ENCODE data around the gene CACNB1. TPM values are rescaled to one million over a fixed set of nuclear protein-coding genes. Genes with fewer than 3 reads are reported as not detected.
A peak's percentile ranks its signal among the peaks of the same experiment; 100 is the strongest.

CACNB1 gene
- total RNA-seq, 1 donor from 2014 or later, result 25.5 TPM

GRCh38 chr17:39200070-39200879, 2.8 kb upstream of the CACNB1 start, which contains the start of gene RPL19:
Gene RPL19 (plus strand): TSS chr17:39200283. CDS start chr17:39200345, 62 bp downstream.
- no peak for TF ChIP-seq CTCF (IDR thresholded peaks at IDR 0.05)
- DNase-seq (ENCODE audit: low spot score), result no peak
- peak within 1 kb of the TSS; percentile 99 for H3K27ac Mint-ChIP-seq (ENCODE audit: unreplicated experiment)
- H3K4me3 Mint-ChIP-seq (ENCODE audit: unreplicated experiment), result peak within 1 kb of the TSS; percentile 98
- no peaks in the 10 kb centered on the region for H3K27me3 Mint-ChIP-seq (ENCODE audit: low read depth)
- H3K36me3 Mint-ChIP-seq (ENCODE audit: low read depth), result peaks cover 36% of the 10 kb centered on the region
- no peaks in the 10 kb centered on the region for H3K9me3 Mint-ChIP-seq (ENCODE audit: low read depth)
- peaks cover 58% of the 10 kb centered on the region for H3K4me1 Mint-ChIP-seq (ENCODE audit: low read depth)

GRCh38 chr17:39199820-39200069, 2.3 kb upstream of the CACNB1 start:
- Mint-ChIP-seq H3K4me1 (ENCODE audit: low read depth) (peaks cover 64% of the 10 kb centered on the region), H3K9me3 (ENCODE audit: low read depth) (no peaks in the 10 kb centered on the region), H3K27ac (ENCODE audit: unreplicated experiment) (peak overlapping the region; percentile 99), H3K4me3 (ENCODE audit: unreplicated experiment) (peak overlapping the region; percentile 98), H3K27me3 (ENCODE audit: low read depth) (no peaks in the 10 kb centered on the region), H3K36me3 (ENCODE audit: low read depth) (peaks cover 33% of the 10 kb centered on the region)
- no peak for DNase-seq (ENCODE audit: low spot score)
- no peak for TF ChIP-seq CTCF (IDR thresholded peaks at IDR 0.05)

DNA sequence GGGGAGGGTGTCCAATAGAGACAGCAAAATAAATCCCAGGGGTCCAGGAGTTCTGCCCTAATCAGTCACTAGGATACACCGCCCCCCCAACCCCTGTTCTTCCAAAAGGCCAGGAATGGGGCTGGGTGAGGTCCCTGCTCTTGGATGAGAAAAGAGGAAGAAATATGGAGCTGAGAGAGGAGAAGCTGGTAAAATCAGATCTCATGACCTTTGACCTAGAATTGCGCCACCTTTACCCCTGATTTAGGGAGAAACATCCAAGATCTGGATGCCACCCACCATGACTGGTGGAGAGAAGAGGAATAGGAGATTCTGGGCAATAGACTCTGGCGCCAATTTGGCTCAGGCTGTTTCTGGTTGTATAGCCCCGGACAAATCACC, 707 bp upstream of the CACNB1 start:
- H3K4me1 Mint-ChIP-seq (ENCODE audit: low read depth), result peaks cover 69% of the 10 kb centered on the region

DNA sequence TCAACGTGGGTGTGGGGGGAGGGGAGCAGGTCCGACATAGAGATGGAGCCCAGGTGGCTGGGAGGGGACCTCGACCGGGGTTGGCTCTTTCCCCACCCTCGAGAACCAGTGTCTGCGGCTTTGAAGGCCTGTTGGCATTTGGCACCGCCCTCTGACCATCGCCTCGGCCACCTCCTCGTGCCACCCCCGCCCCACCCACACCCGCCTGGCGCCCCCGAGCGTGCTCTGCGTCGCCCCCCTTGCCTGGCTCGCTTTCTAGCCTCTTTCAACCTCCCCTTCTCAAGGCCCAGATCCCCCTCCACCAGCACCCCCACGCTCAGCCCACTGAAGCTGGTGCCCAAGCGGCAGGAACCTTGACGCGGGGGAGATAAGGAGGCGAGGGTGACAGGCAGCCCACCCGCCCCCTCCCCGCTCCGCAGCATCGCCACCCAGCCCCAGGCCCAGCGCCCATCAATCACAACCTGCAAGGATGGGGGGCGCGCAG, 619 bp downstream of the CACNB1 start:
- H3K27ac Mint-ChIP-seq (ENCODE audit: unreplicated experiment), result peak overlapping the region; percentile 82
- no peaks in the 10 kb centered on the region for H3K27me3 Mint-ChIP-seq (ENCODE audit: low read depth)
- TF ChIP-seq CTCF (IDR thresholded peaks at IDR 0.05), result no peak
- H3K36me3 Mint-ChIP-seq (ENCODE audit: low read depth), result peaks cover 24% of the 10 kb centered on the region
- no peak for DNase-seq (ENCODE audit: low spot score)
- peaks cover 64% of the 10 kb centered on the region for H3K4me1 Mint-ChIP-seq (ENCODE audit: low read depth)
- H3K4me3 Mint-ChIP-seq (ENCODE audit: unreplicated experiment), result peak overlapping the region; percentile 80
- H3K9me3 Mint-ChIP-seq (ENCODE audit: low read depth), result no peaks in the 10 kb centered on the region

More for the DNA sequence above, 707 bp upstream of the CACNB1 start:
- no peak for DNase-seq (ENCODE audit: low spot score)
- peaks cover 22% of the 10 kb centered on the region for H3K36me3 Mint-ChIP-seq (ENCODE audit: low read depth)
- peak overlapping the region; percentile 5 for H3K27ac Mint-ChIP-seq (ENCODE audit: unreplicated experiment)
- H3K9me3 Mint-ChIP-seq (ENCODE audit: low read depth), result no peaks in the 10 kb centered on the region
- no peak for TF ChIP-seq CTCF (IDR thresholded peaks at IDR 0.05)
- H3K27me3 Mint-ChIP-seq (ENCODE audit: low read depth), result no peaks in the 10 kb centered on the region
- peak overlapping the region; percentile 80 for H3K4me3 Mint-ChIP-seq (ENCODE audit: unreplicated experiment)

- H3K4me3 Mint-ChIP-seq (ENCODE audit: unreplicated experiment), result peak overlapping the region; percentile 80
- no peak for DNase-seq (ENCODE audit: low spot score)
- no peaks in the 10 kb centered on the region for H3K27me3 Mint-ChIP-seq (ENCODE audit: low read depth)
- peaks cover 21% of the 10 kb centered on the region for H3K36me3 Mint-ChIP-seq (ENCODE audit: low read depth)
- no peak for TF ChIP-seq CTCF (IDR thresholded peaks at IDR 0.05)
- peaks cover 58% of the 10 kb centered on the region for H3K4me1 Mint-ChIP-seq (ENCODE audit: low read depth)
- no peaks in the 10 kb centered on the region for H3K9me3 Mint-ChIP-seq (ENCODE audit: low read depth)
- peak overlapping the region; percentile 69 for H3K27ac Mint-ChIP-seq (ENCODE audit: unreplicated experiment)
Observed at GRCh38 chr17:39196241-39196807, 1.1 kb downstream of the CACNB1 start.

Measured in chondrocyte (in vitro differentiated cells).